Thyroid gland (tissue), 4 donors: Measurements from ENCODE around the gene ALLC.

Experiments
- CTCF ChIP-seq, 6 experiments: fragments of 200-600 bp in 3 of 6; fragments of 450-650 bp in 3 of 6; sonication (generic) in 3 of 6; IDR thresholded peaks; one replicate each; pipeline ENCODE4 v1.5.1; 2016 to 2019; ENCODE audit warnings: antibody characterized with exemption in 6 of 6, mild to moderate bottlenecking in 2 of 6, inconsistent platforms in 1 of 6, moderate library complexity in 1 of 6
- POLR2A ChIP-seq, 2 donors: fragments of 450-650 bp; IDR thresholded peaks; one replicate each; pipeline ENCODE4 v1.6.1; 2017; ENCODE audit warnings: antibody characterized with exemption in 2 of 2, mild to moderate bottlenecking in 2 of 2, moderate library complexity in 1 of 2

DNA sequence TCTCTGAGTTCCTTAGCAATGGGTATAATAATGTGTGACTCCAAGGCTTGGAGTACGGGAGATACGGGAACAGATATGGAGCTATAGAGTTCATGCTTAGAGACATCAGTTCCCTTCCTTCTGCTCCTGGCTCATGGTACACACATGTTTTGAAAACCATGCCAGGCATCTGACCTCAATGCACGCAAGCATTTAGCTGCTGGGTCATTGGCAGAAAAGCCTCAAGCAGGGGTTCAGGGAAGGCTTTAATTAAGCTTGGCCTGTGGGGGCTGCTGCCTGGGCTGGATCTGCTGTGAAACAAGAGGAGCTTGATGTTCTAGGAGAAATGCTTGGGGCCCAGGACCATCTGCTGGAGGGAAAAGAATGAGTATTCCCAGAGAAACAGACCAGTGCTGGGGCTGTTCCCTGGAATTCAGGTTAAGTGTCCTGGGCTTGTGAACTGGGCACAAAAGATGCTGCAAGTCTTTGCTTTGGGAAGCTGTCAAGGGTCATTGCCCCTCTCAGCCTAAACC, 3.2 kb downstream of the ALLC start:
- TF ChIP-seq CTCF (IDR thresholded peaks at IDR 0.05) (no peak), POLR2A (IDR thresholded peaks at IDR 0.05) (no peak)
